Measurements from ENCODE around the gene TSHZ3. TPM values are rescaled to one million over a fixed set of nuclear protein-coding genes. Genes with fewer than 3 reads are reported as not detected.

Gene TSHZ3
- total RNA-seq, 1 experiment from 2014 or later, result 3.2 TPM

- Histone ChIP-seq H3K79me1 (ENCODE audit: insufficient read depth, low read depth, low read length, poor library complexity, severe bottlenecking) (no peaks in the 10 kb centered on the region), H4K8ac (replicated peaks; ENCODE audit: insufficient read length, low read depth, low read length) (no peak overlapping the region), H2BK5ac (ENCODE audit: insufficient read length, low read length) (no peak overlapping the region), H3K79me2 (ENCODE audit: insufficient read depth, low read length) (peaks cover 9% of the 10 kb centered on the region; the same call in 1 of the 2 replicates), H3K4ac (ENCODE audit: low read depth, low read length) (no peak overlapping the region), H3K56ac (ENCODE audit: insufficient read length, low read depth, low read length) (no peak overlapping the region), H4K91ac (ENCODE audit: insufficient read length, low read depth, low read length) (no peak overlapping the region), H3K9ac (ENCODE audit: extremely low read depth, insufficient read length, low read length) (no peak overlapping the region), H3K4me1 (ENCODE audit: insufficient read depth, low read length) (peaks cover 9% of the 10 kb centered on the region; the same call in 1 of the 2 replicates), H3K18ac (ENCODE audit: insufficient read length, low read depth, low read length) (no peak overlapping the region), H2AFZ (ENCODE audit: low read length) (no peak overlapping the region), H2BK20ac (ENCODE audit: low read depth, low read length, poor library complexity, severe bottlenecking) (no peak overlapping the region), H4K5ac (ENCODE audit: insufficient read length, low read depth, low read length) (no peak overlapping the region), H2BK15ac (ENCODE audit: low read depth, low read length) (no peak overlapping the region), H3K14ac (ENCODE audit: insufficient read depth, low read length) (no peak overlapping the region), H3K27me3 (ENCODE audit: insufficient read depth, low read length) (no peaks in the 10 kb centered on the region), H2BK12ac (ENCODE audit: insufficient read length, low read depth, low read length) (no peak overlapping the region), H3T11ph (ENCODE audit: low read length) (no peak overlapping the region), H4K20me1 (ENCODE audit: control insufficient read depth, insufficient read depth, insufficient read length) (no peaks in the 10 kb centered on the region), H3K23me2 (ENCODE audit: insufficient read length, low read depth, low read length, poor library complexity, severe bottlenecking) (no peaks in the 10 kb centered on the region), H3K4me2 (ENCODE audit: insufficient read depth, insufficient read length, low read length) (no peak overlapping the region), H2BK120ac (ENCODE audit: low read depth, low read length, poor library complexity, severe bottlenecking) (no peak overlapping the region), H2AK5ac (ENCODE audit: insufficient read length, low read length) (no peak overlapping the region), H3K23ac (ENCODE audit: insufficient read length, low read depth, low read length) (no peak overlapping the region), H3K27ac (ENCODE audit: insufficient read length, low read depth, low read length) (no peak overlapping the region), H3K9me3 (ENCODE audit: control insufficient read depth, low read depth, low read length) (no peaks in the 10 kb centered on the region)
- Mint-ChIP-seq H3K9me3 (no peaks in the 10 kb centered on the region; a peak in 1 of 5 replicates), H3K4me1 (peaks cover 47 to 48% of the 10 kb centered on the region in 2 experiments), H3K27ac (peak overlapping the region in 1 of 3 experiments; percentile 23; a peak in 1 of 7 replicates), H3K4me3 (no peak overlapping the region), H3K27me3 (ENCODE audit: low read depth) (no peaks in the 10 kb centered on the region), H3K36me3 (ENCODE audit: insufficient read depth in 1 of 3, low read depth in 3 of 3) (no peaks in the 10 kb centered on the region)
- no peak for DNase-seq
- whole genome bisulfite sequencing (ENCODE audit: extremely low coverage, insufficient read length, low lambda C conversion rate), result no CpG with 5 or more reads among the region's 12 CpGs
- no peak for TF ChIP-seq CTCF (conservative IDR thresholded peaks at IDR 0.05)
These were observed 14.2 kb downstream of the TSHZ3 start for GRCh38 chr19:31334849-31335624.
